Adrenal gland (tissue), 12 donors: ENCODE results near the gene OTOP3. TPM values are rescaled to one million over a fixed set of nuclear protein-coding genes. Genes with fewer than 3 reads are reported as not detected.

Experiments
- DNase-seq, 7 donors: peaks; one replicate each; pipeline ENCODE4 v3.0.0-alpha.2; 2019 to 2020
- H3K27ac ChIP-seq, 5 donors: fragments of 200-600 bp; sonication (generic) in 4 of 5; 1 replicate in 3 of 5; 2 replicates in 2 of 5; pipeline versions ENCODE4 v1.5.1 to v1.8.0; 2016 to 2020; ENCODE audit warnings: mild to moderate bottlenecking in 1 of 5
- H3K27me3 ChIP-seq: fragments of 200-600 bp; 2 replicates; pipeline ENCODE4 v1.8.0; 2021
- H3K36me3 ChIP-seq, 2 donors: fragments of 200-600 bp; replicated peaks in 1 of 2; 1 replicate in 1 of 2; 2 replicates in 1 of 2; pipeline versions ENCODE4 v1.5.1 to v1.8.0; 2018 to 2022
- H3K4me1 ChIP-seq, 2 donors: fragments of 200-600 bp; replicated peaks in 1 of 2; 1 replicate in 1 of 2; 2 replicates in 1 of 2; pipeline versions ENCODE4 v1.5.1 to v1.8.0; 2018 to 2021
- H3K4me3 ChIP-seq, 4 donors: fragments of 200-600 bp; sonication (generic) in 3 of 4; one replicate each; pipeline ENCODE4 v1.5.1; 2016 to 2018
- H3K9me3 ChIP-seq, 3 donors: fragments of 200-600 bp; sonication (generic) in 1 of 3; replicated peaks in 1 of 3; 1 replicate in 2 of 3; 2 replicates in 1 of 3; pipeline versions ENCODE4 v1.5.1 to v1.8.0; 2016 to 2021
- POLR2A ChIP-seq, 2 donors: fragments of 450-650 bp; IDR thresholded peaks; one replicate each; pipeline ENCODE4 v1.6.1; 2017; ENCODE audit warnings: antibody characterized with exemption in 2 of 2, mild to moderate bottlenecking in 2 of 2, moderate library complexity in 1 of 2
- WGBS, 4 donors: extraction: QIAGEN DNeasy Blood & Tissue Kit in 2 of 4; methylation state at CpG; one replicate each; pipeline versions ENCODE4 v1.1.5 to v1.1.7; 2013 to 2017; 5-methylcytosine and 5-hydroxymethylcytosine counted together
- intact Hi-C, 2 donors: fragments of 100-400 bp; cut with DNase I; formaldehyde crosslinking; loops; one replicate each; pipeline versions ENCODE4 v1.14.1 to v1.15.0; 2022 to 2023
- polyA plus RNA-seq, 3 donors: library from polyadenylated mRNA; stranded (reverse); fragments of 200-250 nt in 2 of 3; fragments of 350-450 nt in 1 of 3; fragmentation: Illumina TruSeq in 1 of 3; extraction: RNeasy Lipid Tissue Mini Kit (QIAGEN cat#74804) in 1 of 3; gene quantifications; one replicate each; pipeline ENCODE4 v1.2.3, GENCODE V29; 2013 to 2014
- total RNA-seq, 9 donors: library from RNA; depleted of rRNA in 4 of 9; stranded (reverse); fragments of >200 nt in 4 of 9; fragments of 120-200 nt in 1 of 9; fragmentation: NEBNext Ultra II Directional in 1 of 9; extraction: Animal tissue kit (Norgen Biotek cat#: 25700) in 1 of 9; gene quantifications; one replicate each; pipeline versions ENCODE4 v1.1.0 to v1.2.4, GENCODE V29; 2013 to 2023
- TF ChIP-seq, protein P1 (sequence below), 6 experiments: fragments of 450-650 bp in 4 of 6; fragments of 200-600 bp in 2 of 6; sonication (generic) in 1 of 6; IDR thresholded peaks; 1 replicate in 5 of 6; 2 replicates in 1 of 6; pipeline versions ENCODE4 v1.5.1 to v1.8.0; 2016 to 2021; ENCODE audit warnings: antibody characterized with exemption in 6 of 6, mild to moderate bottlenecking in 2 of 6, moderate library complexity in 1 of 6
- donor health status: healthy with polysubstance abuse.
- donor health status: Bipolar disorder and iron deficiency.
- donor health status: DM: yes; HTN: yes; CAD: no.
- donor health status: DM: no; HTN: no; CAD: no.
- donor health status: DM: no; HTN: no; CAD: no.
- donor health status: DM: yes; HTN: yes; CAD: no.

OTOP3 gene
- total and polyA plus RNA-seq, 12 donors = not detected

DNA sequence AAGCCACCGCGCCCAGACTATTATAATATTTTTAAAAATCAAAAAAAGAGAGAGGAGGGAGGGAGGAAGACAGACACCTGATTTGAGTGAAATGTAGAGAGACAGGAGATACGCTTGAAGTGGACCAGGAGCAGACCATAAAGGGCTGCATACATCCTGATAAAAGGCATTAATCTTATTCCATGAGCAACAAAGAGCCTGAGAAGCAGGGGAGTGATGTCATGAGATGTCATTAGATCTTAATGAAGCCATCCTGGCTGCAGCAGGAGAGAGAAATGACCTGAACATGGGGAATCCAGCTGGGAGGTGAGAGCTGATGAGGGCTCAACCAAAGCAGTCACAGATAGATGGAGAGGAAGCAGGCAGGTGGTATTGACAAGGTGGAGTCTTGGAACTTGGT is 42.1 kb downstream of the OTOP3 start:
- intact Hi-C loops = loop anchor here in 1 of 2 donors (10.0 kb wide), 1 partner anchor 57 kb away; no protein-coding TSS in a partner anchor
- no peak for DNase-seq
- no peak overlapping the region for H3K27ac ChIP-seq
- no peaks in the 10 kb centered on the region for H3K36me3 ChIP-seq
- no peaks in the 10 kb centered on the region for H3K9me3 ChIP-seq
- WGBS, 4 donors = 83 to 94% (median 86%) methylated on average over 3 of the region's 3 CpGs
- H3K4me3 ChIP-seq = no peak overlapping the region
- peaks cover 8 to 13% of the 10 kb centered on the region in 2 donors for H3K4me1 ChIP-seq
- no peaks in the 10 kb centered on the region for H3K27me3 ChIP-seq
- no peak for TF ChIP-seq POLR2A (IDR thresholded peaks at IDR 0.05)
- TF ChIP-seq, protein P1, sequence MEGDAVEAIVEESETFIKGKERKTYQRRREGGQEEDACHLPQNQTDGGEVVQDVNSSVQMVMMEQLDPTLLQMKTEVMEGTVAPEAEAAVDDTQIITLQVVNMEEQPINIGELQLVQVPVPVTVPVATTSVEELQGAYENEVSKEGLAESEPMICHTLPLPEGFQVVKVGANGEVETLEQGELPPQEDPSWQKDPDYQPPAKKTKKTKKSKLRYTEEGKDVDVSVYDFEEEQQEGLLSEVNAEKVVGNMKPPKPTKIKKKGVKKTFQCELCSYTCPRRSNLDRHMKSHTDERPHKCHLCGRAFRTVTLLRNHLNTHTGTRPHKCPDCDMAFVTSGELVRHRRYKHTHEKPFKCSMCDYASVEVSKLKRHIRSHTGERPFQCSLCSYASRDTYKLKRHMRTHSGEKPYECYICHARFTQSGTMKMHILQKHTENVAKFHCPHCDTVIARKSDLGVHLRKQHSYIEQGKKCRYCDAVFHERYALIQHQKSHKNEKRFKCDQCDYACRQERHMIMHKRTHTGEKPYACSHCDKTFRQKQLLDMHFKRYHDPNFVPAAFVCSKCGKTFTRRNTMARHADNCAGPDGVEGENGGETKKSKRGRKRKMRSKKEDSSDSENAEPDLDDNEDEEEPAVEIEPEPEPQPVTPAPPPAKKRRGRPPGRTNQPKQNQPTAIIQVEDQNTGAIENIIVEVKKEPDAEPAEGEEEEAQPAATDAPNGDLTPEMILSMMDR (IDR thresholded peaks at IDR 0.05) = no peak

DNA sequence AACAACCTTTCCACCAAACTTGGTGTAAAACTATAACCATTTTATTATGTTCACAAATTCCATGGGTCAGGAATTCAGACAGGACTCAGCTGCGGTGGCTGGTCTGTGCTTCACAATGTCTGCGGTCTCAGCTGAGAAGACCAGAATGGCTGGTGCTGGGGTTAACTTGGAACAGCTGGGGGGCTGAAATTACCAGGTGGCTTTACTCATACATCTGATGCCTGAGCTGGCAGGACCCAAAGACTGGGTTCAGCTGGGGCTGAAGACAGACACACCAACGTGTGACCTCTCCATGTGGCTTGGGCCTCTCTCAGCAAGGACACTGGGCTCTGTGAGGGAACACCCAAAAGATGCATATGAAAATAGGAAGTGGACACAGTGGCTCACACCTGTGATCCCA is 42.5 kb downstream of the OTOP3 start:
- DNase-seq = no peak
- TF ChIP-seq, protein P1 (IDR thresholded peaks at IDR 0.05) = no peak
- TF ChIP-seq POLR2A (IDR thresholded peaks at IDR 0.05) = no peak
- H3K27ac ChIP-seq = no peak overlapping the region
- H3K4me1 ChIP-seq = peaks cover 8 to 10% of the 10 kb centered on the region in 2 donors
- H3K9me3 ChIP-seq = no peaks in the 10 kb centered on the region
- WGBS, 4 donors = 64 to 77% (median 75%) methylated on average over 3 of the region's 3 CpGs
- H3K36me3 ChIP-seq = no peaks in the 10 kb centered on the region
- H3K27me3 ChIP-seq = no peaks in the 10 kb centered on the region
- intact Hi-C loops = loop anchor here in 1 of 2 donors (10.0 kb wide), 1 partner anchor 57 kb away; no protein-coding TSS in a partner anchor
- H3K4me3 ChIP-seq = no peak overlapping the region

DNA sequence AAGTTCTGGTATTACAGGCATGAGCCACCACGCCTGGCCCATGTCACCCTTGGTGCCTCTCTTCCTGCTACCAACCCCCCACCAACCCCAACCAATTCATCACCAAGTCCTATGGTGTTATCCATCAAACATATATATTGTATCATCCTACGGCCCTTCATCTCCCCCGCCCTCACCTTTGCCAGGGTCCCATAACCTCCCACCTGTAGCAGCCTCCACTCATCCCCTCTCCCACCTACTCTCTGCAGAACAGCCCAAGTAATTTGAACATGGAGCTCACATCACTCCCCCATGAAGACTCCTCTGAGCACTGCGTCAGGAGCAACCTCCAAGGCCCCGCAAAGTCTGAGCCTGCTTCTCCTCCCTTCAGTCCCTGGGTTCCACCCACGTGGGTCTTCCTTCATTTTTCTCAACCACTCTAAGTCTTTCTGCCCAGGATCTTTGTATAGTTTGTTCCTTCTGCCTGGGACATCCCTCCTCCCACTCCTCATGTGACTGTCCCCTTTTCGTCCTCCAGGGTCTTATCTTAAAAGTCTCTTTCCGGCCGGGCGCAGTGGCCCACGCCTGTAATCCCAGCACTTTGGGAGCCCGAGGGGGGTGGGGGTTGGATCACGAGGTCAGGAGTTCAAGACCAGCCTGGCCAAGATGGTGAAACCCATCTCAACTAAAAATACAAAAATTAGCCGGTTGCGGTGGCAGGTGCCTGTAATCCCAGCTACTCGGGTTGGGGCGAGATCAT is 43.9 kb downstream of the OTOP3 start:
- intact Hi-C loops = loop anchor here in 1 of 2 donors (10.0 kb wide), 1 partner anchor 55 kb away; no protein-coding TSS in a partner anchor
- Histone ChIP-seq H3K4me1 (peaks cover 8 to 10% of the 10 kb centered on the region in 2 donors), H3K9me3 (no peaks in the 10 kb centered on the region), H3K4me3 (no peak overlapping the region), H3K27me3 (no peaks in the 10 kb centered on the region), H3K27ac (no peak overlapping the region), H3K36me3 (no peaks in the 10 kb centered on the region)
- TF ChIP-seq, protein P1 (IDR thresholded peaks at IDR 0.05) = no peak
- no peak for TF ChIP-seq POLR2A (IDR thresholded peaks at IDR 0.05)
- no peak for DNase-seq
- WGBS, 4 donors = 72 to 77% (median 73%) methylated on average over 17 of the region's 17 CpGs

DNA sequence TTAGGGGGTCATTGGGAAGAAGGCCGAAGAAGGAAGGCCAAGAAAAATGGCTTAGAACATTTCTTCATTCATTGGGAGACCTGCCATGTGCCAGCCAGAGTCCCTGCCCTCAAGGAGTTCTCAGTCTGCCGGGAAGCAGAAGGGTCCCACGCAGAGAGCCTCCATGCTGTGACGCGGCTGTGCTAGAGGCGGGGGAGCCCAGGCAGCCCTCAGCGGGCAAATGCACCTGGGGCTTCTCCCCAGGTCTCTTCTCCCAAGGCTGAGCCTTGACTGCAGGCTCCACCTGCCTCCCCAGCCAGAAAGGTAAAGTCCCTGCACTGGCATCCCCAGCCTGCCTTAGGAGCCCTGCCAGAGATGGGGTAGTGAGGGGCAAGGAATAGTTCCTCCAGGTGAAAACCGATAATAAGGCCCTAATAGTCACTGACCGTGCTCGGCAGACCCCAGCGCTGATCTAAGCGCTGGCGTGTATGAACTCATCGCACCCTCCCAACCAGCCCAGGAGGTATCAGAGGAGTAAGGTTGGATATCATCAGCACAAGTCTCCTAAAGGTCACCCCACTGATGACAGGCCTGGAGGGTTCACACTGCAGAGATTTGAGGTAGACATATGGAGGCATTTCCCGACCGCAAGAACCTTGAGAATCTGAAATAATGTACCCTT is 45.8 kb downstream of the OTOP3 start:
- intact Hi-C loops = no loop called here
- Histone ChIP-seq H3K27me3 (no peaks in the 10 kb centered on the region), H3K9me3 (no peaks in the 10 kb centered on the region), H3K4me3 (peak overlapping the region in 2 of 4 donors; percentile 45 to 61), H3K27ac (peak overlapping the region; percentile 33 to 86 (median 68)), H3K4me1 (peaks cover 8 to 10% of the 10 kb centered on the region in 2 donors), H3K36me3 (no peaks in the 10 kb centered on the region)
- no peak for DNase-seq
- TF ChIP-seq, protein P1 (IDR thresholded peaks at IDR 0.05) = no peak
- TF ChIP-seq POLR2A (IDR thresholded peaks at IDR 0.05) = no peak
- 57 to 70% (median 62%) methylated on average over 12 to 16 of the region's 16 CpGs for WGBS, 4 donors
